Hepatocyte (in vitro differentiated cells): ENCODE data around the gene MORC2.

Experiments
- EZH2phosphoT487 ChIP-seq: fragments of 200-600 bp; sonication (generic); IDR thresholded peaks from one replicate; pipeline ENCODE4 v1.6.1; 2018; ENCODE audit warnings: antibody characterized with exemption, mild to moderate bottlenecking, low read depth, moderate library complexity; ENCODE audit not compliant: unreplicated experiment, severe bottlenecking
- TF ChIP-seq, protein P1 (sequence below): fragments of 200-600 bp; sonication (generic); IDR thresholded peaks from 2 replicates; pipeline ENCODE4 v1.5.1; 2016; ENCODE audit warnings: antibody characterized with exemption, mild to moderate bottlenecking; ENCODE audit not compliant: poor library complexity

DNA sequence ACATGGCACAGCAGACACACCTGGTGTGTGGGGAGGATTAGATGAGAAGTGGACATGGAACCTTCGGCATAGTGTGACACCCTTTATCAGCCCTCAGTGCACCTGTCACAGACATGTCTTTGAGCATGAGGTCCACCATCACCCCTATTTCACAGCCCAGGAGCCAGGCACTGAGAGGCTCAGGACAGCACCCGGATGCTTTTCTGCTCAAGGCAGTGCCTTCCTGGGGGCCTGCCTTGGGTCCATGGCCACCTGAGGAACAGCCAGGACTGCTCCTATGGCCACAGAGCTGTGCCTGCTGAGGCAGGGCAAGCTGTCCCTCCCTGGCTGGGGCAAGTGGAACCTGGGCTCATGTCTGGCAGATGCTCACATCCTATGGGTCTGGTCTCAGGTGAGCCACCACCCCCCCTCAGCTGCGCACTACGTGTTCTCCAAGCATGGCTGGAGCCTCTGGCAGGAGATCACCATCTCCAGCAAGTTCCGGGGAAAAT, 75.8 kb downstream of the MORC2 start:
- TF ChIP-seq, protein P1, sequence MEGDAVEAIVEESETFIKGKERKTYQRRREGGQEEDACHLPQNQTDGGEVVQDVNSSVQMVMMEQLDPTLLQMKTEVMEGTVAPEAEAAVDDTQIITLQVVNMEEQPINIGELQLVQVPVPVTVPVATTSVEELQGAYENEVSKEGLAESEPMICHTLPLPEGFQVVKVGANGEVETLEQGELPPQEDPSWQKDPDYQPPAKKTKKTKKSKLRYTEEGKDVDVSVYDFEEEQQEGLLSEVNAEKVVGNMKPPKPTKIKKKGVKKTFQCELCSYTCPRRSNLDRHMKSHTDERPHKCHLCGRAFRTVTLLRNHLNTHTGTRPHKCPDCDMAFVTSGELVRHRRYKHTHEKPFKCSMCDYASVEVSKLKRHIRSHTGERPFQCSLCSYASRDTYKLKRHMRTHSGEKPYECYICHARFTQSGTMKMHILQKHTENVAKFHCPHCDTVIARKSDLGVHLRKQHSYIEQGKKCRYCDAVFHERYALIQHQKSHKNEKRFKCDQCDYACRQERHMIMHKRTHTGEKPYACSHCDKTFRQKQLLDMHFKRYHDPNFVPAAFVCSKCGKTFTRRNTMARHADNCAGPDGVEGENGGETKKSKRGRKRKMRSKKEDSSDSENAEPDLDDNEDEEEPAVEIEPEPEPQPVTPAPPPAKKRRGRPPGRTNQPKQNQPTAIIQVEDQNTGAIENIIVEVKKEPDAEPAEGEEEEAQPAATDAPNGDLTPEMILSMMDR, result no peak
- TF ChIP-seq EZH2phosphoT487, result no peak
